Hepatic stellate cell (primary cell): ENCODE measurements around the gene CORO2A.
"Not testable (repeated sequence)": the region's sequence is repeated elsewhere in the genome, so short reads cannot be mapped to it uniquely, and the experiment has no call there.

ENCODE experiments used
- DNase-seq: peaks from one replicate; pipeline ENCODE4 v3.0.0; 2011; ENCODE audit warnings: low spot score

Gene CORO2A

GRCh38 chr9:98084396-98084795 lies 108.0 kb downstream of the CORO2A start:
- no peak for DNase-seq

GRCh38 chr9:98083566-98084183 lies 108.8 kb downstream of the CORO2A start:
- no peak for DNase-seq

- no peak for DNase-seq
These were observed 109.4 kb downstream of the CORO2A start for GRCh38 chr9:98083061-98083501.

GRCh38 chr9:98081477-98082219 lies 110.8 kb downstream of the CORO2A start:
- DNase-seq = peak; percentile 30

GRCh38 chr9:98080780-98081179 lies 111.7 kb downstream of the CORO2A start:
- no peak for DNase-seq

- peak; percentile 32 for DNase-seq
These were observed 112.1 kb downstream of the CORO2A start for GRCh38 chr9:98080326-98080725.

- DNase-seq = no peak
These were observed 113.5 kb downstream of the CORO2A start for GRCh38 chr9:98078895-98079294.

- not testable (repeated sequence) for DNase-seq
These were observed 115.9 kb downstream of the CORO2A start for GRCh38 chr9:98076514-98076890.

- DNase-seq = peak; percentile 76
These were observed 117.1 kb downstream of the CORO2A start for GRCh38 chr9:98075332-98075805.

GRCh38 chr9:98074115-98074990 lies 118.1 kb downstream of the CORO2A start:
- DNase-seq = peak; percentile 70

- DNase-seq = no peak
These were observed 120.7 kb downstream of the CORO2A start for GRCh38 chr9:98071737-98072136.
